Adipose tissue (tissue), 3 donors: Measurements from ENCODE around the gene WNT7A. TPM values are rescaled to one million over a fixed set of nuclear protein-coding genes. Genes with fewer than 3 reads are reported as not detected.
"Not testable (repeated sequence)": the region's sequence is repeated elsewhere in the genome, so short reads cannot be mapped to it uniquely, and the experiment has no call there.

ENCODE experiments used
- H3K27ac ChIP-seq: one replicate; pipeline ENCODE4 v1.5.1; 2013; ENCODE audit warnings: low read depth, low read length
- WGBS, 3 donors: extraction: QIAGEN DNeasy Blood & Tissue Kit; methylation state at CpG; one replicate each; pipeline ENCODE4 v1.1.7; 2013; 5-methylcytosine and 5-hydroxymethylcytosine counted together
- polyA plus RNA-seq, 3 donors: library from polyadenylated mRNA; stranded (reverse); fragments of 200-250 nt; gene quantifications; one replicate each; pipeline ENCODE4 v1.2.3, GENCODE V29; 2013
- donor health status: healthy with polysubstance abuse.
- donor health status: Bipolar disorder and iron deficiency.
- donor health status: healthy.

WNT7A gene
- polyA plus RNA-seq, result under 1 TPM in 1 of 3 donors, not detected in 2; 0.01 TPM

GRCh38 chr3:13879946-13880810 is at the start of gene WNT7A:
TSS of gene WNT7A (minus strand) at chr3:13880071. CDS start at chr3:13879816, 255 bp downstream.
- no peak within 1 kb of the TSS for H3K27ac ChIP-seq
- WGBS, 3 donors, result 0 to 2% (median 1%) methylated on average over 60 to 86 of the region's 90 CpGs

GRCh38 chr3:13928741-13929140 is 48.9 kb upstream of the WNT7A start:
- not testable (repeated sequence) for H3K27ac ChIP-seq
- WGBS, 3 donors, result 84 to 96% (median 93%) methylated on average over 1 of the region's 1 CpG

- H3K27ac ChIP-seq, result no peak overlapping the region
- 67 to 70% (median 69%) methylated on average over 7 of the region's 7 CpGs for WGBS, 3 donors
Observed at GRCh38 chr3:13927295-13927694, 47.4 kb upstream of the WNT7A start.

GRCh38 chr3:13916375-13916774 is 36.5 kb upstream of the WNT7A start:
- no peak overlapping the region for H3K27ac ChIP-seq
- WGBS, 3 donors, result 78 to 87% (median 86%) methylated on average over 1 of the region's 1 CpG

- H3K27ac ChIP-seq, result no peak overlapping the region
- WGBS, 3 donors, result 64 to 72% (median 67%) methylated on average over 1 of the region's 1 CpG
Observed at GRCh38 chr3:13902648-13903238, 22.9 kb upstream of the WNT7A start.

GRCh38 chr3:13901935-13902584 is 22.2 kb upstream of the WNT7A start:
- WGBS, 3 donors, result 56 to 72% (median 71%) methylated on average over 1 of the region's 1 CpG
- H3K27ac ChIP-seq, result no peak overlapping the region

GRCh38 chr3:13898346-13898745 is 18.5 kb upstream of the WNT7A start:
- WGBS, 3 donors, result 74 to 81% (median 78%) methylated on average over 3 of the region's 3 CpGs
- no peak overlapping the region for H3K27ac ChIP-seq

- no peak overlapping the region for H3K27ac ChIP-seq
- WGBS, 3 donors, result 17 to 22% (median 17%) methylated on average over 12 of the region's 12 CpGs
Observed at GRCh38 chr3:13896473-13897154, 16.7 kb upstream of the WNT7A start.

GRCh38 chr3:13895155-13896105 is 15.6 kb upstream of the WNT7A start:
- WGBS, 3 donors, result 1 to 2% (median 1%) methylated on average over 83 to 86 of the region's 86 CpGs
- H3K27ac ChIP-seq, result no peak overlapping the region

GRCh38 chr3:13894807-13895154 is 14.9 kb upstream of the WNT7A start:
- H3K27ac ChIP-seq, result no peak overlapping the region
- WGBS, 3 donors, result 33 to 52% (median 50%) methylated on average over 20 of the region's 20 CpGs

- H3K27ac ChIP-seq, result no peak overlapping the region
- 64 to 74% (median 72%) methylated on average over 13 of the region's 13 CpGs for WGBS, 3 donors
Observed at GRCh38 chr3:13894096-13894806, 14.4 kb upstream of the WNT7A start.

GRCh38 chr3:13892304-13892703 is 12.4 kb upstream of the WNT7A start:
- WGBS, 3 donors, result 95 to 99% (median 96%) methylated on average over 2 of the region's 2 CpGs
- no peak overlapping the region for H3K27ac ChIP-seq

- no peak overlapping the region for H3K27ac ChIP-seq
- WGBS, 3 donors, result 70 to 84% (median 74%) methylated on average over 5 of the region's 5 CpGs
Observed at GRCh38 chr3:13891492-13892073, 11.7 kb upstream of the WNT7A start.

- no peak overlapping the region for H3K27ac ChIP-seq
Observed at GRCh38 chr3:13891017-13891392, 11.1 kb upstream of the WNT7A start.

- H3K27ac ChIP-seq, result no peak overlapping the region
Observed at GRCh38 chr3:13890377-13891016, 10.6 kb upstream of the WNT7A start.

GRCh38 chr3:13888576-13888975 is 8.7 kb upstream of the WNT7A start:
- no peak overlapping the region for H3K27ac ChIP-seq
- WGBS, 3 donors, result 70 to 88% (median 81%) methylated on average over 1 of the region's 1 CpG

More at GRCh38 chr3:13890377-13891016, 10.6 kb upstream of the WNT7A start:
- 35 to 52% (median 37%) methylated on average over 13 of the region's 13 CpGs for WGBS, 3 donors
